HG03135 (cell line): ENCODE measurements around the gene TIGD6.

Experiments
- ATAC-seq: cut with Tn5 transposase; IDR thresholded peaks from one replicate; pipeline ENCODE4 v1.9.1; 2021; ENCODE audit warnings: mild to moderate bottlenecking, moderate library complexity; ENCODE audit not compliant: unreplicated experiment

The TIGD6 gene

GRCh38 chr5:150017226-150018005, 17.0 kb upstream of the TIGD6 start:
- ATAC-seq: no peak

- no peak for ATAC-seq
Observed at GRCh38 chr5:150016537-150016936, 16.1 kb upstream of the TIGD6 start.

GRCh38 chr5:150015415-150015814, 15.0 kb upstream of the TIGD6 start:
- ATAC-seq: no peak

- no peak for ATAC-seq
Observed at GRCh38 chr5:150014456-150014855, 14.0 kb upstream of the TIGD6 start.

- no peak for ATAC-seq
Observed at GRCh38 chr5:150013931-150014330, 13.5 kb upstream of the TIGD6 start.

GRCh38 chr5:150009671-150010387, 9.4 kb upstream of the TIGD6 start:
- no peak for ATAC-seq

GRCh38 chr5:150007050-150007449, 6.6 kb upstream of the TIGD6 start:
- ATAC-seq: no peak

GRCh38 chr5:150006318-150006717, 5.9 kb upstream of the TIGD6 start:
- no peak for ATAC-seq

GRCh38 chr5:150001660-150002486, 1.4 kb upstream of the TIGD6 start:
- ATAC-seq: peak; percentile 52

GRCh38 chr5:150000990-150001659, 671 bp upstream of the TIGD6 start:
- ATAC-seq: peak; percentile 30

- ATAC-seq: no peak
Observed at GRCh38 chr5:149999866-150000255, 593 bp downstream of the TIGD6 start.

GRCh38 chr5:149999359-149999758, 1.1 kb downstream of the TIGD6 start:
- no peak for ATAC-seq

- no peak for ATAC-seq
Observed at GRCh38 chr5:149998281-149998680, 2.2 kb downstream of the TIGD6 start.

- no peak for ATAC-seq
Observed at GRCh38 chr5:149996205-149996890, 4.1 kb downstream of the TIGD6 start.

GRCh38 chr5:149995385-149996204, 4.9 kb downstream of the TIGD6 start:
- ATAC-seq: no peak

GRCh38 chr5:149993471-149993870, 7.0 kb downstream of the TIGD6 start:
- no peak for ATAC-seq

- peak; percentile 82 for ATAC-seq
Observed at GRCh38 chr5:149990518-149991376, 9.7 kb downstream of the TIGD6 start.

- ATAC-seq: no peak
Observed at GRCh38 chr5:149988126-149988525, 12.3 kb downstream of the TIGD6 start.

GRCh38 chr5:149982505-149982904, 17.9 kb downstream of the TIGD6 start:
- no peak for ATAC-seq
